GM23338 (cell line): ENCODE data around the gene FGF4.

ENCODE experiments used
- POLR2AphosphoS5 ChIP-seq: IDR thresholded peaks from 2 replicates; pipeline ENCODE4 v1.6.1; 2016; ENCODE audit warnings: antibody characterized with exemption, low read depth
- REST ChIP-seq: IDR thresholded peaks from one replicate; pipeline ENCODE4 v1.6.1; 2018; ENCODE audit warnings: antibody characterized with exemption; ENCODE audit not compliant: unreplicated experiment

- TF ChIP-seq REST (no peak), POLR2AphosphoS5 (no peak)
Measured at GRCh38 chr11:69819541-69820070, 44.5 kb upstream of the FGF4 start.
